Activated CD4-positive, alpha-beta T cell treated with anti-CD3 and anti-CD28 coated beads, Interleukin-2, amount 50 U/mL, for 4 hours (primary cell): ENCODE measurements around the gene TFEB.

Experiments used
- DNase-seq, 2 experiments: peaks; one replicate each; pipeline ENCODE4 v3.0.0-alpha.2; 2020

TFEB gene

GRCh38 chr6:41671376-41671775 is 64.0 kb downstream of the TFEB start:
- DNase-seq = no peak

GRCh38 chr6:41670703-41671360 is 64.6 kb downstream of the TFEB start:
- DNase-seq = no peak

DNA sequence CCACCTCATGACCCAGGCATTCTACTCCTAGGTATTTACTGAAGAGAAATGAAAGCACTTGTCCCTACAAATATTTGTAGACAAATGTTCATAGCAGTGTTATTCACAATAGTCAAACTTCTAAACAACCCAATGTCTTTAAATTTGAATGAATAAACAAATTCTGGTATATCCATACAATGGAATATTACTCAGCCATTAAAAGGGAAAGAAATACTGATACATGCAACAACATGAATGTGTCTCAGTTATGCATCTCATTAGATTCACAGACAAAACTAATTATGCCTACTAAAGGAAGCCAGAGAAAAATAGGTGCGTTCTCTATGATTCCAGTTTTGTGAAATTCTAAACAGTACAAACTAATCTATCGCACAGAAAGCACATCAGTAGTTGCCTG is 66.4 kb downstream of the TFEB start:
- no peak for DNase-seq

DNA sequence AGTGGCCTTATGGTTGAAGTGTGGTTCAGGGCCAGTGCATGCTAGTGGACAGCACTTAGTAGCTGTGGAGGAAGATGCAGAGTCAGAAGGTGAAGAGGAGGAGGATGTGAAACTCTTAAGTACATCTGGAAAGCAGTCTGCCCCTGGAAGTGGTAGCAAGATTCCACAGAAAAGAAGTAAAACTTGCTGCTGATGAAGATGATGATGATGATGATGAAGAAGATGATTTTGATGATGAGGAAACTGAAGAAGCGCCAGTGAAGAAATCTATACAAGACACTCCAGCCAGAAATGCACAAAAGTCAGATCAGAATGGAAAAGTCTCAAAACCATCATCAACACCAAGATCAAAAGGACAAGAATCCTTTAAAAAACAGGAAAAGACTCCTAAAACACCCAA is 68.2 kb downstream of the TFEB start:
- DNase-seq = no peak

- DNase-seq = no peak
These were observed 71.1 kb downstream of the TFEB start for GRCh38 chr6:41664271-41664670.

DNA sequence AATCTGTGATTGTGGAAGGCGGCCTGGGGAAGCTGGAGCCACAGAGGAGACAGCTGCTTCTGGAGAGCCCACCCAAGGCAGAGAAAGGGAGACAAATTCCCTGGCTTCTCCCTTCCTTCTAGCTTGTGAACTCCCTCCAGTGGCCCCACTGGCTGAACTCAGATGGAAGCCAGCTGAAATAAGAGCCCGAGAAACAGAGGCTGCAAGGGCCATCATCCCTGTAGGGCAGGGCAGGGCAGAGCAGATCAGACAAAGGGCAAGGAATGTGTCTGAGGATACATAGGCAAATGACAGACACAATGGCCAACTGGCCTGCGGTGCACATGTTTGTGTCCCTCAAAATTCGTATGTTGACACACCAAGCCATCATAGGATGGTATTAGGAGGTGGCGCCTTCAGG is 71.8 kb downstream of the TFEB start:
- DNase-seq = no peak

- no peak for DNase-seq
These were observed 75.5 kb downstream of the TFEB start for GRCh38 chr6:41659935-41660334.

DNA sequence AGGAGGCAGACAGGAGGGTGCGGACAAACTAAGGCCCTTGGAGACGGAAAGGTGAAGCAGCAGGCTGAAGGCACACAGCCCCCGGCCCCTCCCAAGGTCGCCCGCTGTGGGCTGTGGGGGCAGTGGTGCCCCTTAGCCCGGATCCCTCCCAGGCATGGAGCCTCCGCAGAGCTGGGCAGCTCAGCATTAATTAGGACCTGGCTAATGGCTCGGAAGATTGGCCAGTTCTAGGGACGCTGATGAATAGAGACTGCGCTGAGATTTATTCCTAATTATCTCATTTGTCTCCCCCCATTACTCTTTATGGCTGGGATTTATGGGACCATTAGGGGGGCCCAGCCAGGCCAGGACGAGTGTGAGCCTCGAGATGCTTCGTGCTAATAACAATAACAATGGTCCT is 76.8 kb downstream of the TFEB start:
- DNase-seq = no peak

DNA sequence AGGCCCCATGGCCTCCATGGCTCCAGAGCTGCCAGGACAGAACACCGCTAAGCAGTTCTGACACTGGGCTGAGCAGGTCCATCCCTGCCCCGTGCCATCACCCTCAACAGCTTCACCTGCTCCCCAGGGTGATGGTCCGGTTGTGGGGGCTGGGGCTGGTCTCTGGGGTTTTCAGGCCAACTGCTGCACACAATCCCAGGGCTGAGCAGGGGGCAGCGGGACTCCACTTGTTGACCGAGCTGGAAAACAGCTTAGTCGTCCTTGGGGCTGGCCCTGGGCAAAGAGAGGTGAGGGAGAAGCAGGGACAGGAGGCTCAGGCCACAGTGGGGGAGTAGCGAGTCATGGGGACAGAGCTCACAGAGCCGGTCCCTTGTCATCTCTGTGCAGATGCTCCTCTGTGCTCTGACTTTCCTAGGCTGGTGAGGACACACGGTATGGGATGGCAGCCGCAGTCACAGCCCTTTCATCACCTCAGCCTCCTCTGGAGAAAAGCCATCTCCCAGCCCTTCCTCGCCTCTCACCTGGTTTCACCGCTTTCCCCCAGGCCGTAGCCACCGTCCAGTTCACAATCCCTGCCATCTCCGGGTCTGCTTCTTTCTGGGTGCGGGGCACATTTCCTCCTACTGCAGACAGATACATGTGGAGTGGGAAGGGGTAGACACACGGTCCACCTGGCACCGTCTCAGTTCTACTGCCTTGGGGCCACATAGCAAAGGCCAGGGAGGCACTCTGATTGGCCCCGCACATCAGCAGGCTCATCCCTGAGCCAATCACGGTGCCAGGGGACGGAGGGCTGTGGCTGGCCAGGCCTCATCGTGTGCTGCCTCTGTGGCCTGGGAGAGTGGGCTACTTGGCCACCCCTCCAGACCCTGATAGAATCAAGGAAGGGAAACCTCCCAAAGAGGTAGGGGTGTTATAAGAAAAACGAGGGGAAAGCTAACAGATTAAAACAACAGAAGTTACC is 78.0 kb downstream of the TFEB start:
- no peak for DNase-seq

DNA sequence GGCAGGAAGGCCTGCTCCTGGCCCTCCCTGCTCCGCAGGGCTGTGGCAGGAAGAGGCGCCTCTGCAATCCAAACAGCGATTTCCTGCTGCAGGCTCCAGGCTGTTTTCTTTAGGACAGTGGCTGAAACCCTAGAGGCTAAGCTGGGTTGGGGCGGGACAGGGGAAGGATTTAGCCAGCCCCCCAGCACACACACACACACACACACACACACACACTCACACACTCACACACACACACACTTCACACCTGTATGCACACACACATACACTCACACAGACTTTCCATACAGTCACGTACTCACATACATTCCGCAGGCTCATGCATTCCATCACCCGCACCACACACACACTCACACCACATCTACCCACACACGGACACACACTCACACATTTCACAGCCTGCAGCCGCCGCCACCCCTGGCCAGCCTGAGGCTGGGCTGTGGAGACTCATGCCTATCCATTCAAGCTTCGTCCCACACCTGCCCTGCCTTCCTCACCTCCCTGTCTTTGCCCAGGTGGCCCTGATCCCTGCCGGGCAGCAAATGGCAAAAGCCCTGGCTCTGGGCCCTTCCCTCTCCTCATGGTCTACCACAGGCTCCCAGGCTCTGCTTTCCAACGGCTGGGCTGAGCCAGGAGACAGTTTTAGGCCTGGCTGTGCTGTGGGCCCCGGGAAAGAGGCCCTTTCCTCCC is 79.3 kb downstream of the TFEB start:
- DNase-seq = no peak

DNA sequence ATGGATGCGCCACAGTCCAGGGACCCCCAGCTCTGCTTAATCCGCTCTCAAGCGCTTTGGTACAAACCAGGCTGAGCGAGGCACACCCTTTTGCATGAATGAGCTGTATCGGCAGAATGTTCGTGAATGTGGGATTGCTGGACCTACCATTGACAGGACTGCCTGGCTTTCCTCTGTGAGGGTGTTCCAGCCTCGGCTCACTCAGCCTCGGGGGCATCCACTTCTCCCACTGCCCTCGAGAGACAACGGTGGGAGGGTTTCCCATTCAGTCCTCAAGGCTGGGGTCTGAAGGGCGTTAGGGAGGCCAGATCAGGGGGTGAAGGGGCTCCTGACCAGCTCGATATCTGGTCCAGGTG is 79.8 kb downstream of the TFEB start:
- no peak for DNase-seq

GRCh38 chr6:41655176-41655575 is 80.2 kb downstream of the TFEB start:
- DNase-seq = no peak

- DNase-seq = no peak
These were observed 80.7 kb downstream of the TFEB start for GRCh38 chr6:41654698-41655151.

- no peak for DNase-seq
These were observed 81.2 kb downstream of the TFEB start for GRCh38 chr6:41654151-41654697.

GRCh38 chr6:41653691-41654090 is 81.7 kb downstream of the TFEB start:
- DNase-seq = no peak

DNA sequence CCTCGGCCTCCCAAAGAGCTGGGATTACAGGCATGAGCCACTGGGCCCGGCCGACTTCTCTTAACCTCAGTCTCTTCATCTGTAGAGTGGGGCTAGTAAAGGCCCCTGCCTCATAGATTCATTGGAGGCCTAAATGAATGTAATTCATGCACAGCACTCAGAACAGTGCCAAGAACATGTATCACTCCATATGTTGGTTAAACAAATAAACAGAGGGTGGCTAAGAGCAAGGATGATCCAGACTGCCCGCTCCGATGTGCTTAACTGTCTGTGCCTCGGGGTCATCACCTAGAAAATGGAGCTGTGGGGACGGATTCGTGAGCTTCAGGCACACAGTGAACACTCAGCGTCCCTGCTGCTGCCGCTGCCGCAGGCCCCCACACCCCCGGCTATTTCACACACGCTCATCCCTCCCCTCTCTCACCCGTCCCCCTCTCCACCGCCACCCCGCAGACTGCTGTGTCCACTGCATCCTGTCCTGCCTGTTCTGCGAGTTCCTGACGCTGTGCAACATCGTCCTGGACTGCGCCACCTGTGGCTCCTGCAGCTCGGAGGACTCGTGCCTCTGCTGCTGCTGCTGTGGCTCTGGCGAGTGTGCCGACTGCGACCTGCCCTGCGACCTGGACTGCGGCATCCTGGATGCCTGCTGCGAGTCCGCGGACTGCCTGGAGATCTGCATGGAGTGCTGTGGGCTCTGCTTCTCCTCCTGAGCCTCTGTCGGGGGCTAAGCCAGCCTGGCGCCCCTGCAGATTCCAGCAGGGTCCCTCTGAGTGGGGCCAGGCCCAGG is 82.3 kb downstream of the TFEB start:
- DNase-seq = no peak

DNA sequence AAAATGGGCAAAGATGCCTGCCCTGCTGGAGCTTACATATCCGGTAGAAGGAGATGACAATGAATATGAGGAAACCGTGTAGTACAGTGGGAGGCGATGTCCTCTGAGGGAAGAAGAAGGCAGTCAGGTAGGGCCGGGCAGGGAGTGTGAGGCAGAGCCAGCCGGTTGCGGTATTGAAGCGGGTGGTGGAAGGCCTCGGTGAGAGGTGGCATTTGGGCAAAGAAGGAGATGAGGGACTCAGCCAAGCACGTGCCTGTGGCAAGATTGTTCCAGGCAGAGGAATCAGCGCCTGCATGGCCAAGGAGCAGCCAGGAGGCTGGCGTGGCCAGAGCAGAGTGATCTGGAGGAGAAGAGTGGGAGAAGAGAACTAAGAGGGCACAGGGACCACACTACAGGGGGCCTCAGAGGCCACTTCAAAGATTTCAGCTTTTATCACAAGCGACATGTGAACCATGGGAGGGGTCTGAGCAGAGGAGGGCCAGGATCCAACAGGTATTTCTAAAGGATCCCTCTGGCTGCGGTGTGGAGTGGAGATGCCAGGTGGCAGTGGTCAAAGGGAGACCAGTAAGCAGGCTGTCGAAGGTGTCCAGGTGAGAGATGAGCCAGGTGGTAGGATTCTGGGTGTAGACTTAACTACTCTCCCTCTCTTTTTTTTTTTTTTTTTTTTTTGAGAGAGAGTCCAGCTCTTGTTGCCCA is 83.3 kb downstream of the TFEB start:
- DNase-seq = no peak

GRCh38 chr6:41651246-41651961 is 84.0 kb downstream of the TFEB start:
- DNase-seq = no peak

DNA sequence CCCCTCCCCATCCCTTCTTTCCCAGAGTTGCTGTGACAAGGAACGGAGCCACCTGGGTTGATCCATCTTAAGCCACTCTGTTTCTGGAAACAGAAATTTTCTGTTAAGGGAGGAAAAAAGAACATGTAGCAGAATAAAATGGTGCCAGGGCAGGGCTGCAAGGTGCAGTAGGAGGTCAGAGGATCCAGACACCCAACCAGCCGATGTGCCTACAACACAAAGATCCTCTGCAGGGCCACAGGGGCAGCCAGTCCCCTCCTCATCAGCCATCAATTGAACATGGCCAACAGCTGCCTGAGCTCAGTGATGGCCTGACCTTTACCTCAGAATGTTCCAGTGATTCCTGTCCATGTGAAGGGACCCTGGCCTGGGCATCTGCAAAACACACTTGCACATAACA is 85.3 kb downstream of the TFEB start:
- DNase-seq = no peak

DNA sequence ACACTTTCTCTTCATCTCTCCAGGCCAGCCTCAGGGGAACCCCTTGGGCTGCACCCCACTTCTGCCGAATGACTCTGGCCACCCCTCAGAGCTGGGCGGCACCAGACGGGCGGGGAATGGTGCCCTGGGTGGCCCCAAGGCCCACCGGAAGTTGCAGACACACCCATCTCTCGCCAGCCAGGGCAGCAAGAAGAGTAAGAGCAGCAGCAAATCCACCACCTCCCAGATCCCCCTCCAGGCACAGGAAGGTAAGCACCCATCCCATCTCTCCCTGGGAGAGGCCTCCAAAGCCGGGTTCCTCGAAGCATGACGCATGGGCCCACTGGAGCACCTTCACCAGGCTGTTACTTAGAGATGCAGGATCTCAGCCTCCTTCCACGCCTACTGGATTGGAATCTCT is 85.8 kb downstream of the TFEB start:
- DNase-seq = no peak

DNA sequence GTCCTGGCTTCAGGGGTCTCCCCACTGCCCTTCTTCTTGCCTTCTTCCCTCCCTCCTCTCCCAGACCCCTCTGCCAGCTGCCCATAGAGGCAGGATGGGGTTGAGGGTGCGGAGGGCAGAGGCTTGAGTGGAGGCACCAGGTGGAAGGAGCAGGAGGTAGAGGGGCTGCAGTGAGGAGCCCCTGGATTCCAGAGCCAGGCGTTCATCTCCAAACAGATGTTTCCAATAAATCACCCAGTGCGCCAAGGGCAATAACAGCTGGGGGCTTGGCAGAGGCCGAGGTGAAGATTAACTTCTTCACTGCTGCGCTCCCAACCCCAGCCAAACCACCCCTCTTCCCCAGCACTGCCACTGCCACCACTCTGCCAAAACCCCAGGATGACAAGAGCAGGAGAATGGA is 86.5 kb downstream of the TFEB start:
- no peak for DNase-seq
